ENCODE data around the gene SEMA4C.
A peak's percentile ranks its signal among the peaks of the same experiment; 100 is the strongest.

SEMA4C gene

DNA sequence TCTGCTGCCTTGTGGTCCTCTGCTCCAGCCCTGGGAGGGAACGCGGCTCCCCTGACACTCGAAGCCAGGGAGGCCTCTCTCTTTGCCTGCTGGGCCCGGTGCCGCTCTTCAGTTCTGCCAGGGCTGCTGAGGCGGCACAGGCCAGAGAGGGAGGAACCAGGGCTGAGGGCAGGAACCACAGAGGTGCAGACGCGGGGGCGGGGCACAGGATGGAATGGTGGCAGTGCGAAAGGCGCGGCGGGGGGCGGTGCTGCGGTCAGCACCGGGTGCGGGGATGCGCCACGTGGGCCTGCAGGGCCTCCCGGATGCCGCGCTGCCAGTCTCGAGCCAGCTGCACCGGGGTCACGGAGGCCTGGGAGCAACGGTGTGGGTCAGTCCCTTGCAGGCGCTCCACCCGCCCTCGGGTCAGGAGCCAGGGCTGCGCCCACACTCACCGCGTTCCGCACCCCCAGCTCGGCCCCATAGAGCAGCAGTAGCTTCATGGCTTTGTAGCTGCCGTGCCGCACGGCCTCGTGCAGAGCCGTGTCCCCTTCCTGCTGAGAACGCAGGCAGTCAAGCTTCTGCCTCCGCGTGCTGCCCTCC is 30.5 kb downstream of the SEMA4C start:
- peak; percentile 80 for DNase-seq

DNA sequence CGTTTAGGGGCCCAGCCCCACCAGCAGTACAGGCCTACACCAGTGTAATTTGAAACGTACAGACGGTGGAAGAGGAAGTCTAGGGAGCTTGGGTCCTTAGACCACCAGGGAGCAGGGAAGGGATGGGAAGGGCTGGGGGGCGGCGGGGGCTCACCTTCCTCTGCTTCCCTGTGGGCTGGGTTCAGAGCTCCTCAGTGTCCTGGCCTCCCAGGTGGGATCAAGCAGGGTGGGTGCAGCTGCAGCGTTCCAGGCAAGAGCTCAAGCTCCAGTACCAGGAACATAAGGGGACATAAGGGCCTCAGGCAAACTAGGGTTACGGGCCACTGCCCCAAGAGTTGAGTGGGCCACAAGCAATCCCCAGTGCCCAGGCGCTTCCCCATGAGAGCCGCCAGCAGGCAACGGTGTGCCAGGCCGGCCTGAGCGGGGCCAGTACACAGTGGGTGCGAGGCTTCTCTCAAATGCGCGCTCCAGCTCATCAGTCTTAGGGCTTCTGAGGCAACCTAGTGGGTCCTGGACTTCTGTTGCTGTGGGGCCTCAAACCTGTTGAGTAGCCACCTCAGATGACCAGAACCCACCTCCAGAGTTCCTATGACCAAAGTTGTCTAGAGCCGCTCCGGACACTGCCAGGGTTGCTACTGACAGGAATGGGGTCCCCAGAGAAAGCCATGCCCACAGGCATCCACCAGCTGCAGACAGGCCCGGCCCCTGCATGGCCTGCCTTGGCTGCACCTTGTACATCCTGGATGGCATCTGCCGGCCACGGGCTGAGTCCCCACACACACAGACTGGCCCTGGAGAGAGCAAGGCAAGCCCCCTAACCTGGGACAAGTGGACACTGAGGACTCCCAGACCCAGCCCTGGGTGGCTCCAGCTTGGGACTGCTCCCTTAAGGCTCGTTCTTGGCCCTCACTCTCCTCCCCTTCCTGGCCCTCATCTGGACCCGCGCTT is 31.3 kb downstream of the SEMA4C start:
- DNase-seq: no peak

- DNase-seq: no peak
These were observed 32.3 kb downstream of the SEMA4C start for GRCh38 chr2:96837575-96837974.

GRCh38 chr2:96835830-96836229 is 34.0 kb downstream of the SEMA4C start:
- DNase-seq: no peak

- DNase-seq: no peak
These were observed 36.9 kb downstream of the SEMA4C start for GRCh38 chr2:96832754-96833507.

GRCh38 chr2:96832408-96832753 is 37.5 kb downstream of the SEMA4C start:
- no peak for DNase-seq

- DNase-seq: no peak
These were observed 38.2 kb downstream of the SEMA4C start for GRCh38 chr2:96831679-96832078.

- no peak for DNase-seq
These were observed 39.8 kb downstream of the SEMA4C start for GRCh38 chr2:96830044-96830562.

DNA sequence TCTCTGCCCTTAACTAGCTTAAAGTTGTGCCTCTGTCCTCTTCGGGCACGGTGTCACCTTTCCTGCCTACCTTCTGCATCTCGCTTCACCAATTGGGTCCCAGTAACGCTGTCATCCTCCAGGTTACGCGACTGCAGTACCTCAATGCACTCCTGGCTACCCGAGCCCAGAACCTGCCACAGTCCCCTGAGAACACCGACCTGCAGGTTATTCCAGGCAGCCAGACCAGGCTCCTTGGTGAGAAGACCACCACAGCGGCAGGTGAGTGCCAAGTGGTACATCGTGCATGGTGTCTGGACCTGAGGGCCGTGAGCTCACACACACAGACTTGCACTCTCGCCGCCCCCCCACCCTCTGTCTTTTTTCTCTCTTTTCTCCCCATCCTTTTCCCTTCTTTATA is 41.0 kb downstream of the SEMA4C start:
- DNase-seq: no peak

GRCh38 chr2:96828436-96828835 is 41.4 kb downstream of the SEMA4C start:
- no peak for DNase-seq

- DNase-seq: no peak
These were observed 43.2 kb downstream of the SEMA4C start for GRCh38 chr2:96826546-96827278.

DNA sequence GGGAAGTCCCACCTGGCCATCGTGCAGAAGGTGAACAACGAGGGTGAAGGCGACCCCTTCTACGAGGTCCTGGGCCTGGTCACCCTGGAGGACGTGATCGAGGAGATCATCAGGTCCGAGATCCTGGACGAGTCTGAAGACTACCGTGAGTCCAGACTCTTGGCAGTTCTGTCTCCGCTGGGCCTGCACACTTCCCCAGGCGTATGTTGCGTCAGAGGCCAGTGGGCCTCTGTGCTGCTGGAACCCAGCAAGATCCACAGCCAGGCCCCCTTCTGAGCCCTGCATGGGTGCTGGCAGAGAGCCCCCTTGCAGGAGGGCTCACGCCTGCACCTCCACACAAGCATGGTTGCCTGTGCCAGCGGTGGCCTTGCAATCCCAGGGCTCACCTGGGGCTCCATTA is 44.8 kb downstream of the SEMA4C start:
- DNase-seq: no peak

DNA sequence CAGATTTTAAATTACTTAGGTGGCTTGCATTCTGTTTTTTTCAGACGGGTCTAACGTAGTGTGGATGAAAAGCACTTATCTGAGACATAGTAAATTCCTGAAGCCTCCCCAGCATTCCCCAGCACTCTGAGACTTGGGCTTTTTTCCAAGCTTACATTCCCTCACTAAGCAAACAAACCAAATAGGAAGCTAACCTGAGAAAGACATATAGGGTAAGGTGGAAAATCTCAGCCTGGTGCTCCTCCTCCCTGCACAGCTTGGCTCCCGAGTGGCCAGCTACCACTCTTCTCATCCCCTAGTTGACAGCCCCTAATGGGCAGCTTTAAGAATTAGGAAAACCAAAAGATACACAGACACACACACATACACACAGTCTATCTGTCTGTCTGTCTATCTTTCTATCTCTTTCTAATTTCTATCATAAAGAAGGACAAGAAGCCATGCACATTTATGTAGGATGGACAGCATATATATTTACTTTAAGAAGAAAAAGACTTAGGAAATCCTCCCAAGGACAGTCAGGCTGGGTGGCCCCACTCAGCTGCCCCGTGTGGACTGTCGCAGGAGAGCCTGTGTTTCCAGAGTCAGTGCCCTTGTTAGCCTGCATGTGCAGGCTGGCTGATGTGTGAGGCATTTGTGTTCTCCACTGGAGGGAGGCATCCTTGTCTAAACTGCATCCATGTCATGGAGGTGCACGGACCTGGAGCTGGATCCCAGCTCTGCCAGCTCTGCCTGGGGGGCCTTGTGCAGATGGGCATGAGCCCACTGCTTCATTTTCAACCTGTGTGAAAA is 45.6 kb downstream of the SEMA4C start:
- no peak for DNase-seq

GRCh38 chr2:96823198-96823597 is 46.7 kb downstream of the SEMA4C start:
- no peak for DNase-seq

- DNase-seq: no peak
These were observed 47.1 kb downstream of the SEMA4C start for GRCh38 chr2:96822786-96823185.

DNA sequence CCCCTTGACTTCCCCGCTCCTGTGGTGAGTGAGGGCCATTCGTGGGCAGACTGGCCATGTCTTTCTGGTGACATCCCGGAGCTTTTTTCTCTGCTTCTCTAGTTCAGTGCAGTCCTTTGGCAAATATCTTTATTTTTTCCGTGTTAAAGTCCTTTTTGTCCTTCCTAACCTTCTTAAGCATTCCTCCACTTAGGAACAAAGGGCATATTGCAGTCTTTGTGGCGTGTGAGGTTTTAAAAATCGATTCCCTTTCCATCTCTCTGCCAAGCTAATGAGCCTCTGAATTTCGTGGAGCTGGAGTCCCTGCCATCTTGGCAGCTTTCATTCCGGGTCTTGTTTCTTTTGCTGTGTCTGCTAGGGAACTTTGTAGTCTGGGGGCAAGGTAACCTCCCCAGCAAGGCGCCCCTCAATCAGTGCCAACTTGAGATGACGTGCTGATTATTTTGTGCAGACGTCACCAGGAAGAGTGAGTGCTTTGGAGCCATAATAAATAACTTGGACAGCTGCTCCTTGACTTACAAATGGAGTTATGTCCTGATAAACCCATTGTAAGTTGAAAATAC is 48.7 kb downstream of the SEMA4C start:
- no peak for DNase-seq

DNA sequence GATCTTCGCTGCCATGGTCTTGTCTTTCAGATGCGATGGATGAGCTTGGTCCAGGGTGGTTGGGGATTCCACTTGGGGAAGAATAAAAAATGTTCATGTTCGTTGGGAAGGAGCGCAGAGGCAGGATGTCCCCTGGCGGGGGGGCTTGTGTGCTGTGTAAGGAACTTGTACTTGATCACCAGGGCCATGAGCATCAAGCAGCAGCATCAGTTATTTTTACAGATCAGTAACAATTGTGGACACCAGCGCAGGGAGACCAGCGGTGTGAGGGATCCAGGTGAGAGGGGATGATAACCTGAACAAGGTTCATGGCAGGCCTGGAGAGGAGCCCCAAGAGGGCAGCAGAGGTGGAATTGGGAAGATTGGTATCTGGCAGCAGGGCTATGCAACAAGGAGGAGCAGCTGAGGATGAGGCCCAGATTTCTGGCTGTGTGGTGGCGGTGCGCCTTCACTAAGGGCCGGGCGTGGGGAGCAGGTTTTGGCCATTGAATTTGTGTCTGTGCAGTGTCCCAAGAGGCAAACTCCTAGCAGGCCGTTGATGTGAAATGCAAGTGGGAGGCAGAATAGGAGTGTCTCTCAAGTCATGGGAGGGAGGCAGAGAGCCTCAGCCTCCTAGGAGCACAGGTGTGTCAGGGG is 49.9 kb downstream of the SEMA4C start:
- DNase-seq: no peak

- no peak for DNase-seq
These were observed 50.6 kb downstream of the SEMA4C start for GRCh38 chr2:96819128-96819875.

- DNase-seq: no peak
These were observed 52.0 kb downstream of the SEMA4C start for GRCh38 chr2:96817882-96818281.

Data from stimulated activated CD4-positive, alpha-beta T cell treated with anti-CD3 and anti-CD28 coated beads, Interleukin-4, amount 100 ng/mL, for 1 hour (primary cell).